Spleen (tissue), 7 donors: Measurements from ENCODE around the gene POLE4.

Experiments used
- POLR2A ChIP-seq, 3 donors: fragments of 450-650 bp; IDR thresholded peaks; one replicate each; pipeline ENCODE4 v1.5.1; 2017; ENCODE audit warnings: antibody characterized with exemption in 3 of 3, mild to moderate bottlenecking in 1 of 3
- POLR2AphosphoS5 ChIP-seq, 3 donors: sonication (generic); formaldehyde crosslinking; IDR thresholded peaks; one replicate each; pipeline ENCODE4 v1.5.1; 2017; ENCODE audit warnings: antibody characterized with exemption in 3 of 3
- TF ChIP-seq, protein P1 (sequence below), 11 experiments: fragments of 200-600 bp in 7 of 11; fragments of 450-650 bp in 4 of 11; sonication (generic) in 4 of 11; IDR thresholded peaks in 8 of 11; conservative IDR thresholded peaks in 3 of 11; 1 replicate in 7 of 11; 2 replicates in 4 of 11; pipeline versions ENCODE4 v1.4.0 to v1.8.0; 2016 to 2021; ENCODE audit warnings: antibody characterized with exemption in 11 of 11, inconsistent platforms in 4 of 11, mild to moderate bottlenecking in 1 of 11
- donor health status: DM: no; HTN: no; CAD: no; lungs with moderate emphysema.
- donor health status: DM: no; HTN: no; CAD: no.
- donor health status: DM: no; HTN: no; CAD: no.

DNA sequence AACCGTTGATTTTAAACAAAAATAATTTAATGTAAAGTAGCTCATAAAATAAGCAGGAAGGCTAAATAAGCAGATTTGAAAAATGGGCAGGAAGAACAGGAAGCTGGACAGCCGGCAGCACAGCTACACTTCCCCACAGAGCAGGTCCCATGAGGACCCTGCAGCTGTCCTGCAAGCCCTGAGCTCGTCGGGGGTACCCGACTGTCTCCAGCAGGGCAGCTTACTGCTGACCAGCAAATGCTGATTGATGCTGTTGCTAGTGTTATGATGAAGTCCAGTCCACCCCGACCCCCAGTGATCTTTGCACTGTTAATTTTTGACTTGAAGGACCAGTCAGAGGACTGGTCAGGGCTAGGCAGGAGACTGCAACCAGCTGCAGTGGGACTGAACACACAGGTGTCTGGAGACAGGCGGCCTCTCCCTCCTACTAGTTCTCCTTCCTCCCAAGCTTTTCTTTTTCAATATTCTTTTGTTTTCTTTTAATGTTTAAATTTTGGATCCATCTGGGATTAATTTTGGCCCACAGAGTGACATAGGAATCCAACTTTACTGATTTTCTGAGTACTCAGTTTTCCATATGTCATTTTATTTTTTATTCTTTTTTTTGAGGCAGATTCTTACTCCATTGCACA, 27.7 kb downstream of the POLE4 start:
- TF ChIP-seq, protein P1, sequence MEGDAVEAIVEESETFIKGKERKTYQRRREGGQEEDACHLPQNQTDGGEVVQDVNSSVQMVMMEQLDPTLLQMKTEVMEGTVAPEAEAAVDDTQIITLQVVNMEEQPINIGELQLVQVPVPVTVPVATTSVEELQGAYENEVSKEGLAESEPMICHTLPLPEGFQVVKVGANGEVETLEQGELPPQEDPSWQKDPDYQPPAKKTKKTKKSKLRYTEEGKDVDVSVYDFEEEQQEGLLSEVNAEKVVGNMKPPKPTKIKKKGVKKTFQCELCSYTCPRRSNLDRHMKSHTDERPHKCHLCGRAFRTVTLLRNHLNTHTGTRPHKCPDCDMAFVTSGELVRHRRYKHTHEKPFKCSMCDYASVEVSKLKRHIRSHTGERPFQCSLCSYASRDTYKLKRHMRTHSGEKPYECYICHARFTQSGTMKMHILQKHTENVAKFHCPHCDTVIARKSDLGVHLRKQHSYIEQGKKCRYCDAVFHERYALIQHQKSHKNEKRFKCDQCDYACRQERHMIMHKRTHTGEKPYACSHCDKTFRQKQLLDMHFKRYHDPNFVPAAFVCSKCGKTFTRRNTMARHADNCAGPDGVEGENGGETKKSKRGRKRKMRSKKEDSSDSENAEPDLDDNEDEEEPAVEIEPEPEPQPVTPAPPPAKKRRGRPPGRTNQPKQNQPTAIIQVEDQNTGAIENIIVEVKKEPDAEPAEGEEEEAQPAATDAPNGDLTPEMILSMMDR (IDR thresholded peaks at IDR 0.05 in 8 of 11, conservative IDR thresholded peaks at IDR 0.05 in 3 of 11), result no peak
- no peak for TF ChIP-seq POLR2A (IDR thresholded peaks at IDR 0.05)
- TF ChIP-seq POLR2AphosphoS5 (IDR thresholded peaks at IDR 0.05), result no peak
